ENCODE data around the gene MAMLD1.
A peak's percentile ranks its signal among the peaks of the same experiment; 100 is the strongest.

The MAMLD1 gene

DNA sequence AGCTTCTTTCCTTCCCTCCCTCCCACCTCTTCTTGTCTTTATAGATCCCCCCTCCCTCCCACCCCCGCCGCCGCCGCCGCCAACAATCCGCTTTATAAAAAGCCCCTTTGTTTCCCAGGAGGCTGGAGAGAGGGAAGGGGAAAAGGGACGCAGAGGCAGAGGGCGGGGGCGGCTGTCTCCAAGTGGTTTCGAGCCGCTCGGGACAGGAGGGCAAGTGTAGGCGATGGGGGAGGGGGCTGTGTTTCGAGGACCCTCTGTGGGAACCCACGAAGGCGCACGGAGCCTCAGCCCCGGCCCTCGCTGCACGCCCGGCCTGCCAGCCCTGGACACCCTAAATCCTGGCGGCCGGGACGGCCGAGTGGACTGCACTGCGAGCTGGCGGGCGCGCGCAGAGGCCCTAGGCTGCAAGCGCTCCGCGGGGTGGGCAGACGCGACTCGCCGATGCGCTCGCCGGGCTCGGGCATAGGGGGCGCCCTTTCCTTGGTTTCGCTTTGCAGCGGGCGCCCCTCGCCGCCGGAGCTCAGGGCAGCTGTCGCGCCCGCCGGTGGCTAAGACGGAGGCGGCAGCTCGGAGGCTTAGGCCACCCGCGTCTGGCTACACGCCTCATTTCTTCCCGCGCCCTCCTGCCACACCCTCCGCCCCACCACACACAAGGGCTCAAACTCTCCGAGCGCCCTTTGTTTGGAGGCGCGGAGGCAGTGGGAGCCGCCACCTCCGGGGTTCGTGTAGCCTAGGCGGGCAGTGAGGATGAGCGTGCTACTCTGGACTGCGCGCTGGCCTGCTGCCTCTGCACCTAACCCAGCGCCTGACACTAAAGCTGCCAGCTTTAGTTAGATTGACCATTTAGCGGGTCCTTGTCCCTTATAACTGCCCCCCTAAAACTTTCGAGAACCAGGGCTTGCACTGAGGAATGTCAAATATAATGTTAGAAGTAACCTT lies 2.2 kb downstream of the MAMLD1 start (continued):
- no peak for TF ChIP-seq ZNF112 (tag by site-specific recombination; IDR thresholded peaks at IDR 0.05)
- TF ChIP-seq BCL11A (tag by site-specific recombination; IDR thresholded peaks at IDR 0.05; ENCODE audit: low read depth): no peak
- no peak for TF ChIP-seq HOXA7 (CRISPR knock-in tag; IDR thresholded peaks at IDR 0.05; ENCODE audit: borderline replicate concordance)
- no peak for TF ChIP-seq SCRT2 (tag by site-specific recombination; IDR thresholded peaks at IDR 0.05)
- TF ChIP-seq ZBTB8A (tag by site-specific recombination; IDR thresholded peaks at IDR 0.05): peak; percentile 98
- TF ChIP-seq FEZF1 (tag by site-specific recombination; IDR thresholded peaks at IDR 0.05): no peak
- TF ChIP-seq, protein P1, sequence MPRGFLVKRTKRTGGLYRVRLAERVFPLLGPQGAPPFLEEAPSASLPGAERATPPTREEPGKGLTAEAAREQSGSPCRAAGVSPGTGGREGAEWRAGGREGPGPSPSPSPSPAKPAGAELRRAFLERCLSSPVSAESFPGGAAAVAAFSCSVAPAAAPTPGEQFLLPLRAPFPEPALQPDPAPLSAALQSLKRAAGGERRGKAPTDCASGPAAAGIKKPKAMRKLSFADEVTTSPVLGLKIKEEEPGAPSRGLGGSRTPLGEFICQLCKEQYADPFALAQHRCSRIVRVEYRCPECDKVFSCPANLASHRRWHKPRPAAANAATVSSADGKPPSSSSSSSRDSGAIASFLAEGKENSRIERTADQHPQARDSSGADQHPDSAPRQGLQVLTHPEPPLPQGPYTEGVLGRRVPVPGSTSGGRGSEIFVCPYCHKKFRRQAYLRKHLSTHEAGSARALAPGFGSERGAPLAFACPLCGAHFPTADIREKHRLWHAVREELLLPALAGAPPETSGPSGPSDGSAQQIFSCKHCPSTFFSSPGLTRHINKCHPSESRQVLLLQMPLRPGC (tag by site-specific recombination; IDR thresholded peaks at IDR 0.05): peak; percentile 61; the same call in 1 of the 2 replicates
- TF ChIP-seq, protein P2, sequence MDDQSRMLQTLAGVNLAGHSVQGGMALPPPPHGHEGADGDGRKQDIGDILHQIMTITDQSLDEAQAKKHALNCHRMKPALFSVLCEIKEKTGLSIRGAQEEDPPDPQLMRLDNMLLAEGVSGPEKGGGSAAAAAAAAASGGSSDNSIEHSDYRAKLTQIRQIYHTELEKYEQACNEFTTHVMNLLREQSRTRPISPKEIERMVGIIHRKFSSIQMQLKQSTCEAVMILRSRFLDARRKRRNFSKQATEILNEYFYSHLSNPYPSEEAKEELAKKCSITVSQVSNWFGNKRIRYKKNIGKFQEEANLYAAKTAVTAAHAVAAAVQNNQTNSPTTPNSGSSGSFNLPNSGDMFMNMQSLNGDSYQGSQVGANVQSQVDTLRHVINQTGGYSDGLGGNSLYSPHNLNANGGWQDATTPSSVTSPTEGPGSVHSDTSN (CRISPR knock-in tag; IDR thresholded peaks at IDR 0.05): no peak
- TF ChIP-seq ZSCAN30 (tag by site-specific recombination; IDR thresholded peaks at IDR 0.05): peak; percentile 66; the same call in 1 of the 2 replicates
- TF ChIP-seq, protein P3, sequence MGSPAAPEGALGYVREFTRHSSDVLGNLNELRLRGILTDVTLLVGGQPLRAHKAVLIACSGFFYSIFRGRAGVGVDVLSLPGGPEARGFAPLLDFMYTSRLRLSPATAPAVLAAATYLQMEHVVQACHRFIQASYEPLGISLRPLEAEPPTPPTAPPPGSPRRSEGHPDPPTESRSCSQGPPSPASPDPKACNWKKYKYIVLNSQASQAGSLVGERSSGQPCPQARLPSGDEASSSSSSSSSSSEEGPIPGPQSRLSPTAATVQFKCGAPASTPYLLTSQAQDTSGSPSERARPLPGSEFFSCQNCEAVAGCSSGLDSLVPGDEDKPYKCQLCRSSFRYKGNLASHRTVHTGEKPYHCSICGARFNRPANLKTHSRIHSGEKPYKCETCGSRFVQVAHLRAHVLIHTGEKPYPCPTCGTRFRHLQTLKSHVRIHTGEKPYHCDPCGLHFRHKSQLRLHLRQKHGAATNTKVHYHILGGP (tag by site-specific recombination; IDR thresholded peaks at IDR 0.05): no peak
- TF ChIP-seq ZNF404 (tag by site-specific recombination; IDR thresholded peaks at IDR 0.05): no peak
- 0 out of 2 replicates have a peak, but pooled peaks have one; percentile 13 for TF ChIP-seq GLI4 (tag by site-specific recombination; IDR thresholded peaks at IDR 0.05)
- TF ChIP-seq ZNF202 (tag by site-specific recombination; IDR thresholded peaks at IDR 0.05; ENCODE audit: borderline replicate concordance): no peak
- TF ChIP-seq ZNF548 (tag by site-specific recombination; IDR thresholded peaks at IDR 0.05): no peak
- TF ChIP-seq ZNF629 (tag by site-specific recombination; IDR thresholded peaks at IDR 0.05): no peak
- TF ChIP-seq PRDM1 (tag by site-specific recombination; IDR thresholded peaks at IDR 0.05): no peak
- TF ChIP-seq ZBTB20 (tag by site-specific recombination; IDR thresholded peaks at IDR 0.05): peak; percentile 70; the same call in 1 of the 2 replicates
- peak; percentile 74 for TF ChIP-seq ZBTB7A (tag by site-specific recombination; IDR thresholded peaks at IDR 0.05; ENCODE audit: low read depth)
- no peak for TF ChIP-seq ZFP3 (tag by site-specific recombination; IDR thresholded peaks at IDR 0.05; ENCODE audit: low read depth)
- no peak for TF ChIP-seq ZNF433 (tag by site-specific recombination; IDR thresholded peaks at IDR 0.05; ENCODE audit: low read depth)
- no peak for TF ChIP-seq ZNF768 (tag by site-specific recombination; IDR thresholded peaks at IDR 0.05)
- TF ChIP-seq ZIC2 (tag by site-specific recombination; IDR thresholded peaks at IDR 0.05): no peak
- TF ChIP-seq KLF16 (tag by site-specific recombination; IDR thresholded peaks at IDR 0.05): peak; percentile 47; the same call in 1 of the 2 replicates
- TF ChIP-seq, protein P4, sequence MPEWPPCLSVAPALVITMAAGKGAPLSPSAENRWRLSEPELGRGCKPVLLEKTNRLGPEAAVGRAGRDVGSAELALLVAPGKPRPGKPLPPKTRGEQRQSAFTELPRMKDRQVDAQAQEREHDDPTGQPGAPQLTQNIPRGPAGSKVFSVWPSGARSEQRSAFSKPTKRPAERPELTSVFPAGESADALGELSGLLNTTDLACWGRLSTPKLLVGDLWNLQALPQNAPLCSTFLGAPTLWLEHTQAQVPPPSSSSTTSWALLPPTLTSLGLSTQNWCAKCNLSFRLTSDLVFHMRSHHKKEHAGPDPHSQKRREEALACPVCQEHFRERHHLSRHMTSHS (tag by site-specific recombination; IDR thresholded peaks at IDR 0.05): no peak
- no peak for TF ChIP-seq TCF7L2 (IDR thresholded peaks at IDR 0.05; ENCODE audit: borderline replicate concordance, low read depth, low read length)
- TF ChIP-seq ZNF48 (tag by site-specific recombination; IDR thresholded peaks at IDR 0.05): no peak
- TF ChIP-seq SETDB1 (IDR thresholded peaks at IDR 0.05; ENCODE audit: insufficient read length, low read length): no peak
- TF ChIP-seq, protein P5, sequence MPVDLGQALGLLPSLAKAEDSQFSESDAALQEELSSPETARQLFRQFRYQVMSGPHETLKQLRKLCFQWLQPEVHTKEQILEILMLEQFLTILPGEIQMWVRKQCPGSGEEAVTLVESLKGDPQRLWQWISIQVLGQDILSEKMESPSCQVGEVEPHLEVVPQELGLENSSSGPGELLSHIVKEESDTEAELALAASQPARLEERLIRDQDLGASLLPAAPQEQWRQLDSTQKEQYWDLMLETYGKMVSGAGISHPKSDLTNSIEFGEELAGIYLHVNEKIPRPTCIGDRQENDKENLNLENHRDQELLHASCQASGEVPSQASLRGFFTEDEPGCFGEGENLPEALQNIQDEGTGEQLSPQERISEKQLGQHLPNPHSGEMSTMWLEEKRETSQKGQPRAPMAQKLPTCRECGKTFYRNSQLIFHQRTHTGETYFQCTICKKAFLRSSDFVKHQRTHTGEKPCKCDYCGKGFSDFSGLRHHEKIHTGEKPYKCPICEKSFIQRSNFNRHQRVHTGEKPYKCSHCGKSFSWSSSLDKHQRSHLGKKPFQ (tag by site-specific recombination; IDR thresholded peaks at IDR 0.05): no peak
- TF ChIP-seq ZFP37 (tag by site-specific recombination; IDR thresholded peaks at IDR 0.05): peak; percentile 79; the same call in 1 of the 2 replicates
- no peak for TF ChIP-seq MEIS1 (CRISPR knock-in tag; IDR thresholded peaks at IDR 0.05; ENCODE audit: borderline replicate concordance)
- TF ChIP-seq YY2 (tag by site-specific recombination; IDR thresholded peaks at IDR 0.05): no peak

All from HEK293 (cell line).